Type B pancreatic cell (in vitro differentiated cells): Measurements from ENCODE around the gene CLDN12. TPM values are rescaled to one million over a fixed set of nuclear protein-coding genes. Genes with fewer than 3 reads are reported as not detected.
A peak's percentile ranks its signal among the peaks of the same experiment; 100 is the strongest.
"Not testable (repeated sequence)": the region's sequence is repeated elsewhere in the genome, so short reads cannot be mapped to it uniquely, and the experiment has no call there.

ENCODE experiments used
- DNase-seq: peaks from one replicate; pipeline ENCODE4 v3.0.0; 2021; ENCODE audit warnings: mixed read lengths; ENCODE audit not compliant: unreplicated experiment; ENCODE audit errors: extremely low spot score
- H3K27ac Mint-ChIP-seq: 2 replicates; pipeline ENCODE4 v1.8.0; 2021; ENCODE audit warnings: mild to moderate bottlenecking, mixed read lengths
- H3K27me3 Mint-ChIP-seq: 2 replicates; pipeline ENCODE4 v1.8.0; 2021; ENCODE audit warnings: mixed read lengths
- H3K36me3 Mint-ChIP-seq: 2 replicates; pipeline ENCODE4 v1.8.0; 2021; ENCODE audit warnings: mixed read lengths
- H3K4me1 Mint-ChIP-seq: one replicate; pipeline ENCODE4 v1.8.0; 2021; ENCODE audit warnings: mixed read lengths; ENCODE audit not compliant: unreplicated experiment
- H3K4me3 Mint-ChIP-seq: 2 replicates; pipeline ENCODE4 v1.8.0; 2021; ENCODE audit warnings: mild to moderate bottlenecking, mixed read lengths
- H3K9me3 Mint-ChIP-seq: 2 replicates; pipeline ENCODE4 v1.8.0; 2021; ENCODE audit warnings: mixed read lengths
- total RNA-seq: library from RNA; stranded (reverse); gene quantifications from 2 replicates; pipeline ENCODE4 v1.2.1, GENCODE V29; 2021; ENCODE audit warnings: low replicate concordance
- TF ChIP-seq, protein P1 (sequence below): fragments of 200-600 bp; sonication (generic); conservative IDR thresholded peaks from 2 replicates; pipeline ENCODE4 v1.5.0; 2021; ENCODE audit warnings: antibody characterized with exemption, mild to moderate bottlenecking

The CLDN12 gene
- total RNA-seq, 1 donor from 2014 or later: 36.3 TPM

DNA sequence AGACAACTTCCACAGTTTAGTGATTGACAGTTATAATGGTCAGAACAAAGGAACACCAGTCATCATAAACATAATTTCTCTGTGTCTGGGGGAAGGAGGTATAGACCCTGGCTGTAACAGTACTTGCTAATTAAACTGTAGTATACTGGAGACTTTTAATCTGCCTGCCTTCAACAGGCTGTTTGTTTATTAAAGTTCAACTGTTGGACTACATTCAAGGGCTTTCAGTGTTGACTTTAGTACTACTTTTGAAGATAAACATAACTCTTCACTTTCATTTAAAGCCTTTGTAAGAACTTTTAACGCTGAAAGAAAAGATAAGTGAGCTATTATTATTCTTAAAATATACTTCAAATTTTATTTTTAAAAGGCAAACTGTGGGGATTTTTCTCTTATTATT lies 50.7 kb downstream of the CLDN12 start:
- TF ChIP-seq, protein P1, sequence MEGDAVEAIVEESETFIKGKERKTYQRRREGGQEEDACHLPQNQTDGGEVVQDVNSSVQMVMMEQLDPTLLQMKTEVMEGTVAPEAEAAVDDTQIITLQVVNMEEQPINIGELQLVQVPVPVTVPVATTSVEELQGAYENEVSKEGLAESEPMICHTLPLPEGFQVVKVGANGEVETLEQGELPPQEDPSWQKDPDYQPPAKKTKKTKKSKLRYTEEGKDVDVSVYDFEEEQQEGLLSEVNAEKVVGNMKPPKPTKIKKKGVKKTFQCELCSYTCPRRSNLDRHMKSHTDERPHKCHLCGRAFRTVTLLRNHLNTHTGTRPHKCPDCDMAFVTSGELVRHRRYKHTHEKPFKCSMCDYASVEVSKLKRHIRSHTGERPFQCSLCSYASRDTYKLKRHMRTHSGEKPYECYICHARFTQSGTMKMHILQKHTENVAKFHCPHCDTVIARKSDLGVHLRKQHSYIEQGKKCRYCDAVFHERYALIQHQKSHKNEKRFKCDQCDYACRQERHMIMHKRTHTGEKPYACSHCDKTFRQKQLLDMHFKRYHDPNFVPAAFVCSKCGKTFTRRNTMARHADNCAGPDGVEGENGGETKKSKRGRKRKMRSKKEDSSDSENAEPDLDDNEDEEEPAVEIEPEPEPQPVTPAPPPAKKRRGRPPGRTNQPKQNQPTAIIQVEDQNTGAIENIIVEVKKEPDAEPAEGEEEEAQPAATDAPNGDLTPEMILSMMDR: no peak
- Mint-ChIP-seq H3K27ac (no peak overlapping the region), H3K4me1 (peaks cover 13% of the 10 kb centered on the region), H3K4me3 (no peak overlapping the region), H3K36me3 (no peaks in the 10 kb centered on the region), H3K27me3 (peaks cover 11% of the 10 kb centered on the region), H3K9me3 (no peaks in the 10 kb centered on the region)
- DNase-seq: no peak

DNA sequence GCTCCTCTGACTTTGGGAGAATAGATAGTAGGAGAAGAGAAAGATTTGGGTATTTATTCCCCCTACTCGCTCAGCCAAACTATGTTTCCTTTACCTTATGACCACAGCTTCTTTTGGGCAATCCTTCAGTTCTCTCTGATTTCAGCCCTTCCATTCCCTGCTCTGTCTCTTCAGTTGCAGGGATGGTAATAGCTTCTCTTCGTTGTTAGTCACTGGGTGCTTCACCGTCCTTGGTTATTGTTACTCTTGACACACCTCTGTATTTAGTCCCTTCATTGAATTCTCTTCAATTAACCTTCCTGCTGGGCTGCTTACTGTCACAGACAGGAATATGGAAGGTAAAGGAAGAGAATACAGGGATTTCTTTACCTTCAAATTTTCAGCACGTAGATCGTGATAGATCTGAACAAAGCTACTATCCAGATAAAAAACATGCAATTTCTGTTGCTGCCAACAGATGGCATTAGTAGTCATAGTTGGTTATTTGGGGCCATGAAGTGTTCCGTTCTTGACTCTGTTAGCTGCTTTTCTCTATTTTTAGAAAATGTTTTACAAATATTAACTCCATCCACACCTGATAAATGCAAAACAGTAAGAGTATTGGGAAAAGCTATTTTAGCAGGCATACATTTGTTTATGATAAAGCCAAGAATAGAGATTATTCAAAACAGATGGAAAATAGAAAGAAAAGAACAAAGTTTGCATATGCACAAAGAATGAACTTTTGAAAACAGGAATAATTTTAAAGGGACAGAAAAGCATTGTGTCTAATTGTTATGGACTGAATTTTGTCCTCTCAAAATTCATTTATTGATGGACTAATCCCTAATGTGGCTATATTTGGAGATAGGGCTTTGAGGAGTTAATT lies 52.1 kb downstream of the CLDN12 start:
- Mint-ChIP-seq H3K27me3 (peaks cover 11% of the 10 kb centered on the region), H3K9me3 (no peaks in the 10 kb centered on the region), H3K36me3 (no peaks in the 10 kb centered on the region), H3K4me1 (peaks cover 13% of the 10 kb centered on the region), H3K27ac (peak overlapping the region; percentile 19), H3K4me3 (peak overlapping the region; percentile 75)
- DNase-seq: no peak
- TF ChIP-seq, protein P1: peak; percentile 85

DNA sequence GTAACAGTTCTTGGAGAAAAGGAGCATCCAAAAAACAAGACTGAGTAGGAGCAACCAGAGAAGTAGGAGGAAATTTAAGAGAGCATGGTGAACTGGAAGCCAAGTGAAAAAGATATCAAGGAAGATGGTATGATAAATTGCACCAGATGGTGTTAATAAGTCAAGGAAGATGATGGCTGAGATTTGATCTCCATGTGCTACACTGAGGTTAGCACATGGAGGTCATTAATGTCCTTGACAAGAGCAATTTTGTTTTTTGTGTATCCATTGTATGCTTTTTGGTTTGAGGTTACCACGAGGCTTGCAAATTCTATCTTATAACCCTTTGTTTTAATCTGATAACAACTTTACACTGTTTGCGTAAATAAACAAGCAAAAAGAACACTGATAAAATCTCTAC lies 54.8 kb downstream of the CLDN12 start:
- Mint-ChIP-seq H3K27ac (no peak overlapping the region), H3K36me3 (no peaks in the 10 kb centered on the region), H3K4me1 (peaks cover 13% of the 10 kb centered on the region), H3K4me3 (no peak overlapping the region), H3K27me3 (peaks cover 11% of the 10 kb centered on the region), H3K9me3 (no peaks in the 10 kb centered on the region)
- no peak for DNase-seq
- TF ChIP-seq, protein P1: no peak

DNA sequence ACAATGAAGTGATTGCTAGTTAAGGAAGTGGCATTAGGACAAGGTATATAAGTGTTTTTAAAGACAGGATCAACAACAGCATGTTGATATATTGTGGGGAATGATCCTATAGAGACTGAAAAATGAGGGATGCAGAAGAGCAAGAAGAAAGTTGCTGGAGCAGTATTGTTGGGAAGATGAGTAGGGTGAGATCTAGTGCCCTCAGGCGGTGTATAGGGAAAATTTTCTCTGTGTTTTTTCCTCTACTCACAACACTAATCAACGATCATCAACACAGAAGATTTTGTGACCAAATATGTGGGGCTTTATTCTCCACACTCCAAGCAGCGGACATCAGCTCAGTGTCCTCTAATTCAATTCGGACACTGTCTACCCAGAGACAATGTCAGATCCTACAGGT lies 56.6 kb downstream of the CLDN12 start:
- Mint-ChIP-seq H3K9me3 (no peaks in the 10 kb centered on the region), H3K4me3 (no peak overlapping the region), H3K36me3 (no peaks in the 10 kb centered on the region), H3K27me3 (peaks cover 11% of the 10 kb centered on the region), H3K4me1 (peaks cover 13% of the 10 kb centered on the region), H3K27ac (no peak overlapping the region)
- TF ChIP-seq, protein P1: no peak
- DNase-seq: no peak

DNA sequence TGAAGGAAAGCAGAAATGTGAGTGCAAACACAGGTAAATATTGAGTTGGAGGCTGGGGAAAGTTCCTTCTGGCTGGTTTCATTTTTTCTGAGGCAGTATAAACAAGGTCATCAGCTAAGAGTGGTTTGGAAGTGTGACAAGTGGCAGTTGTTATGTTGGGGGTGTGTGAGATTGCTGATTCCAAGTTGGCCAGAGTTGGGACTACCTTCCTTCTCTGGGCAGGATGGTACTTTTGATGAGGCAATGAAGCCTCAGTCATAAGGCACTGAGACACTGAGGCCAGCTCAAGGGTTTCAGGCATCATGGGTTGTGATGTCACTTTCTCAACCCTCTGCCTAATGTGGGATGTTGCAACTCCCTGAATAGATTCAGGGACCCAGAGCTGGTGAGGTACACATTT lies 58.0 kb downstream of the CLDN12 start:
- TF ChIP-seq, protein P1: no peak
- DNase-seq: no peak
- Mint-ChIP-seq H3K36me3 (no peaks in the 10 kb centered on the region), H3K9me3 (peaks cover 9% of the 10 kb centered on the region), H3K27me3 (peaks cover 4% of the 10 kb centered on the region), H3K27ac (no peak overlapping the region), H3K4me1 (peaks cover 4% of the 10 kb centered on the region), H3K4me3 (no peak overlapping the region)

DNA sequence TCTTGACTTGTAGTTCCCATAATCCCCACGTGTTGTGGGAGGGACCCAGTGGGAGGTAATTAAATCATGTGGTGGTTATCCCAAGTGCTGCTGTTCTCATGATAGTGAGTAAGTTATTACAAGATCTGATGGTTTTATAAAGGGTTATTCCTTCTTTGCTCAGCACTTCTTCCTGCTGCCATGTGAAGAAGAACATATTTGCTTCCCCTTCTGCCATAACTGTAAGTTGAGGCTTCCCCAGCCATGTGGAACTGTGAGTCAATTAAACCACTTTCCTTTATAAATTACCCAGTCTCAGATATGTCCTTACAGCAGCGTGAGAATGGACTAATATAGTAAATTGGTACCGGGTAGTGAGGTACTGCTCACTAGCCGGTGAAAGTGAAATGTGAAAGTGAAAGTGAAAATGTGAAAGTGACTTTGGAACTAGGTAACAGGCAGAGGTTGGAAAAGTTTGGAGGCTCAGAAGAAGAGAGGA lies 59.9 kb downstream of the CLDN12 start:
- H3K27ac Mint-ChIP-seq, H3K9me3 Mint-ChIP-seq, DNase-seq, H3K4me1 Mint-ChIP-seq, H3K4me3 Mint-ChIP-seq, H3K27me3 Mint-ChIP-seq, H3K36me3 Mint-ChIP-seq: not testable (repeated sequence)

Other genes starting within 250 kb of the CLDN12 start
- gene STEAP1, start 249.0 kb upstream of the CLDN12 start, total RNA-seq: 2.9 and 3.4 TPM in 2 replicates
- gene STEAP2, start 191.7 kb upstream of the CLDN12 start, total RNA-seq: 1.7 and 3.3 TPM in 2 replicates
- 4.4 and 6.2 TPM in 2 replicates for gene CFAP69, start 158.3 kb upstream of the CLDN12 start, total RNA-seq
- not detected in 2 replicates for gene FAM237B, start 82.2 kb upstream of the CLDN12 start, total RNA-seq
- gene GTPBP10, start 56.7 kb upstream of the CLDN12 start, total RNA-seq: 22.7 and 22.9 TPM in 2 replicates
- gene PTTG1IP2, start 66.2 kb downstream of the CLDN12 start, total RNA-seq: not detected in 2 replicates
- gene CDK14, start 192.9 kb downstream of the CLDN12 start, total RNA-seq: 38.1 and 43.5 TPM in 2 replicates